NCI-H1092 treated with DMSO at 0.1 percent for 48 hours (cell line): Measurements from ENCODE around the gene TUBA1C.
"Not testable (repeated sequence)": the region's sequence is repeated elsewhere in the genome, so short reads cannot be mapped to it uniquely, and the experiment has no call there.

ENCODE experiments used
- DNase-seq: peaks from one replicate; lab custom pipeline; 2025; lab: John Stamatoyannopoulos, UW

TUBA1C gene

DNA sequence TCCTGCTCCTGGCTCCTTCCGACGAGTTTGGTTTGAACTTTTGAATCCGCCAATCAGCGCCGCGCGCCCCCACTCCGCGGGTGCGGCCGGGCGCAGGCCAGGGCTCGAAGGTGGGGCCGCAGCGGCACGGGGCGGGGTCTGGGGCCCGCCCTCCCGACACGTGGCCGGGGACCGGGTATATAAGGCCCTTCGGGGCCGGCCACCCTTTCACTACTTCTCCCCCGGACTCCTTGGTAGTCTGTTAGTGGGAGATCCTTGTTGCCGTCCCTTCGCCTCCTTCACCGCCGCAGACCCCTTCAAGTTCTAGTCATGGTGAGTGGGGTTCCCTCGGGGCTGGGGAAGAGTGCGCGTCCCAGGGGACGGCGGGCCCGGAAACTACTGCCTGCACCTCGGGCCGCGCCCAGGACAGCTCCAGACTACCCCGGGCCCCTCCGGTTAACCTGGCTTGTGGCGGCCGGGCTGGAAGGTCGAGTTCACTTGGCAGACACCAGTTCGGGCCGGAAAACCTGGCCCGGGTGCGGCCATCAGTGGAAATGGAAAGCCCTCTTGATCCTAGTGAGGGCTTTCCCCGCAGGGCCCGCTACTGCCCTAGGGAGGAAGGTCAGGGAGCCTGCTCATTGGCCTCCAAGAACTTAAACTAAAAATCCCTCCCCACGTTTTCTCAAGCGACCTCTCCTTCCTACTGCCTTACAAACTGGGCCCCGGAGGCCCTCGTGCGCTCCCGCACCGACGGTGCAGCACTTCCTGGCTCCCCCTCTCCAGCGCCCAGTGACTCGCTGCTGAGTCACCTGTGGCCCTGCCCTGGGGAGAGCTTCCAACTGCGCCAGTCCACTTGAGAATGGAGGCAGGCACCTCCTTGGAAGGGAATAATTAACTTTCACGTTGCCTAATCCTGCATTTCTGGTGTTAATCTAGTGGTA is at the start of gene TUBA1C:
Gene TUBA1C (plus strand): TSS at position 210 of the 920 bp plus-strand sequence. CDS start 100 bp downstream, at position 310.
- peak; percentile 63 for DNase-seq

DNA sequence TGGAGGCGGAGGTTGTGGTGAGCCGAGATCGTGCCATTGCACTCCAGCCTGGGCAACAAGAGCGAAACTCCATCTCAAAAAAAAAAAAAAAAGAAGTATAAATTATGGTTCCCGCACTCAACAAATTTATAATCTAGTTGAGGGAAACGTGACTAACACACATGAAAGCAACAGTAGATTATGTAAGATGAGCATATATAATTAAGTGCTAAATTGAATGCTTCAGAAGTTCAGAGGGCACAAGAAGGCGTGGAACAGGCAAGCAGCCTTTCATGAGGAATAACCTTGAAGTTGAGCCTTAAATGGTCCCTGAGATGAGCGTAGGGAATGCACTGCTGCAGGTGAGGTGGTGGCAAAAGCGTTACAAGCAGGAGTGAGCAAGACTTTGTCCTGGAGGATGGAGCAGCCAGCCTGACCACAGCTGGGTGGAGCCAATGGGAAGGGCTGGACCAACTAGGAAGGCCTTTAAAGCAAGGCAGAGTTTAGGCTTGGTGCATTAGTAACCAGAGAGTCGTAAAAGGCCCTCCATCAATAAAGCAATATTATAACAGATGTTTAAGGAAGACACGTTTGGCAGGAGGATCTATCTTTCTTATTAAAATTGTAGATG is 45.4 kb upstream of the TUBA1C start:
- DNase-seq, result no peak

DNA sequence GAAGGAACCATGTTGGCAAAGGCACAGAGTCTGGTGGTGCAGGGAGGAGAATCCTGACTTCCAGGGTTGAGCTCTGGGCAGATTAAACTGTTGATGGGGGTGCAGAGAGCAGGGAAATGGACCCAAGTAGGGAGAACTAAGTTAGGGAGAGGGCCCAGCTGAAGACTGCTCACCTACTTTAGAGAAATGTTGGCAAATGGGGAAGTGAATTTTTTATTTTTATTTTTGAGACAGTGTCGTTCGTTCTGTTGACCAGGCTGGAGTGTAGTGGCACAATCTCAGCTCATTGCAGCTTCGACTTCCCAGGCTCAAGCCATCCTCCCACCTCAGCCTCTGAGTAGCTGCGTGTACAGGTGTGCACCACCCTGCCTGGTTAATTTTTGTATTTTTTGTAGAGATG is 43.9 kb upstream of the TUBA1C start:
- no peak for DNase-seq

DNA sequence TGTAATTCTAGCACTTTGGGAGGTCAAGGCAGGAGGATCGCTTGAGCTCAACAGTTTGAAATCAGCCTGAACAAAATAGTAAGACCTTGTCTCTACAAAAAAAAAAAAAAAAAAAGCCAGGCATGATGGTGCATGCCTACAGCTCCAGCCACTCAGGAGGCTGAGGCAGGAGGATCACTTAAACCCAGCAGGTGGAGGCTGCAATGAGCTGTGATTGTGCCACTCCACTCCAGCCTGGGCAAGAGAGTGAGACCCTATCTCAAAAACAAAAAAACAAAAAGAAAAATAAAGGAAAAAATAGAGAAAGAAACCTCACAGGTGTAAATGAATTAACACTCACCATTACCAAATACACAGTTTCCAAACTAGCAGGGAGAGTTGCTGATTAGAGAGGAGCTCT is 41.8 kb upstream of the TUBA1C start:
- DNase-seq, result no peak

DNA sequence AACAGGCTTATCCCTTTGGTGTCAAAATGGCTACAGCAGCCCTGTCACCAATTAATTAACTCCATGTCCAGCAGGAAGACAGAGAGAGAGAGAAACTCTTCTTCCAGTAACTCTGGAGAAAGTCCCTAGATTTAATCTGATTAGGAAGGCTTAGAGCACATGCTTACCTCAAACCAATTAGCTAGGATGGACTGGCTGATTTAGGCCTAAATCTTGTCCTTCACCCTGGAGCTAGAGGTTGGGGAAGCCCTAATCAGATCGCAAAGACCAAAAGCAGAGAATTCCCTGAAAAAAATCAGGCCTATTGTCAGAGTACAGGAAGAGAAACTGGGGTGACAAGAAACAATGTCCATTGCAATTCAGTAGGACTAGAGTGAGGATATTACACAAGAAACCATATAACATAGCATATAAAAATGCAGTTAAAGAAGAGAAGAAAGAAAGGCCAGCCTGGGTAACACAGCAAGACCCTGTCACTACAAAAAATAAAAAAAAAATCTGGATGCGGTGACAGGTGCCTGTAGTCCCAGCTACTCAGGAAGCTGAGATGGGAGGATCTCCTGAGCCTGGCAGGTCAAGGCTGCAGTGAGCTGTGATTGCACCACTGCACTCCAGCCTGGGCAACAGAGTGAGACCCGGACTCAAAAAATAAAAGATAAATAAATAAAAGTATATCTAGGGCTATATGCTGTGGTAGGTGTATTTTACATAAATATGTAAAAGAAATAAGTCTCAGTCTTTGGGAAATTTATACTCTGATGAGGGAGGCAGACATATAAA is 41.1 kb upstream of the TUBA1C start:
- no peak for DNase-seq

DNA sequence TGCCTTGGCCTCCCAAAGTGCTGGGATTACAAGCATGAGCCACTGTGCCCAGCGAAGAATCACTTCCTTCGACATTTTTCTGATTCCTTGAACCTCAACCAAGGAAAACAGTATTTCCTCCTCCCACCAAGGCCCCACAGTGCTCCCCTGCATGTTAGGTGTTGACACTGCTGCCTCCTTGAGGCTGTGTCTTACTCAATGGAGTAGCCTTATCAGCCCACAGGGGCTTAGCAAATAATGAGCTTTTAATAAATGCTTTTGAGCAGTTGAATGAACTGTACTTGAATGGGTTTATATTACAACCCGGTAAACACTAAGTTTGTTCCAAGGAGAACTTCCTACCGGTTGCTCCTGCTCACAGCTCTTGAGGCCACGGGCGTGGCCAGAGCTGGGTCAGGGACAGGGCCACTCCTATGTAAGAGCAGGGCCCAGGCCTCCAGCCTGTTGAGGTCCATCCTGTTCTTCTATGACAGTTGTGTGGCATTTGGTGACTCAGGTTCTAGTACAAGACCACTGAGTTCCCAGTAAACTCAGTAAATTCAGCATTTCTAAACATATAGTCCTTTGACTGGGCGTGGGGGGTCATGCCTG is 39.2 kb upstream of the TUBA1C start:
- DNase-seq, result no peak

DNA sequence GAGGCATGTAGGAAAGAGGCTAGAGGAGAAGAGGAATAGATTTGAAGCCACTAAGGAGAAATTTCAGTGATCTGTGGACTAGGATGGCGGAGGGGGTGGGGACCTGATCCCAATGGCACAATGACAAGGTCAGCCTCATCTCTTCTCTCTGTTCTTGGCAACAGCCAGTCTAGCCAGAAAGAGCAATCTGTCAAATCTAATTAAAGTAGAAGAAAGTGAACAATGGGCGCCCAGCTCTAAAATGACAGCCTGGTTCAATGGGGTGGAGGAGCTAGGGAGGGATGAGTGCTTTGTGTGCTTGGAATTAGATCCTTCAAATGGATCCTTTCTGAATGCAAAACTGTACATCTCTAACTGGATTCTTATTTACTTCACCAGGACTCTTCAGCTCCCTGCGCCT is 37.2 kb upstream of the TUBA1C start:
- DNase-seq, result peak; percentile 68

DNA sequence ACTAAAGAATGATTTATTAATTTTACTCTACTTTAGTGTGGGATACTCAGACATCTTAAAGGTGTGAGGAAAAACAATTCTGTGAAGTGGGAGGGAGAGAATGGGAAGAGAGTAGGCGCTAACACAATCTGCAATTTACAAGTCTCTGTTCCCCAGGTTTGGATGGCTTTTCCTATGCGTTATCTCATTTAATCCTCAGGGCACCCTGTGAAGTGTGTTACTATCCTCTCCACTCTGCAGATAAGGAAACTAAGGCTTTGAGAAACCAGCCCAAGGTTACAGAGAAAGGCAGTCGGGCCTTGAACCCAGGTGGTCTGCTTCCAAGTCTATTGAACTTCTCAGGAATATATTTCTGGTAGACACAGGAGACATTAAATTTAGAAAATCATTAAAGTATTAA is 36.2 kb upstream of the TUBA1C start:
- DNase-seq, result peak; percentile 11

DNA sequence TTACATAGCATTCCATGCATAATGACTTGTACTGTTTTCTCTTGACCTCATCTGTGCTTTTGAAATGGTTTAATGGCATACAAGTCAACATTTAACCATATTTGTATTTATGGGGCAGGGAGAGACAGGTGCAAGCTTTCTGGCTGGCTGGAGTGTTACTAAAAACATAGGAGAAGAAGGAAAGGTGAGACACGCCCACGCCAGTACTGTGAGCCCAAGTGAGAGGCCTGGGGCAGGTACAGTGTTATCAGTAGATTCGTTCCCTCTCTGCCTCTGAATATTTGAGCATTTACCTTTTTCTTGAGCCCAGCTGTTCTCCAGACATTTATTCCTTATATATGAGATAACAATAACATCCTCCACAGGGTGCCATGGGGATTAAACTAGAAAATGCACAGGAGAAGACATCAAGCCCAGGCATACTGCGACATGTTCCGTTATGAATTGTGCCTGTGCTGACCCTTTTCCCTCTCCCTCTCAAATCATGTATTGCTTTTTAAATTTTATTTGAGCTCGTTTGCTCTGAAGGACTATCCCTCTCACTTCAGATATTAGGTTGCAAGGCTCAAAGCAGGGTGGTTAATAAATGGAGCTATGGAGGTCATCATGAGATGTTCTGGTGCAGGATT is 34.6 kb upstream of the TUBA1C start:
- DNase-seq, result peak; percentile 58

DNA sequence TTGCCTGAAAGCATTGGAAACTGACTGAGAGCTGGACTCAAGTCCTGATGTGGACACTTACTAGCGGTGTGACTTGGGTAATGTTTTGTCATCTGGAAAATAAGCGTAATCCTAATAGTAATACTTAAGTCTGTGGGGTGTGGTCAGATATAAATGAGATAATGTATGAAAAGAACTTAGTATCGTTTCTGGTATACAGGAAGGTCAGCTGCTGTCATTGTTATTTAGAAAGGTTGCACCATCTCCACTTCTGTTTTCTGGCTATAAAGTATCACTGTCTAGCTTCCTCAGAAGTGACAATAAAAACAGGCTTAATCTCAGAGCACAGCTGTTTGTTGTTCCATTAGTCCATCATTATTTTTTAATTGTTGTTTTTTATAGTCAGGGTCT is 34.1 kb upstream of the TUBA1C start:
- DNase-seq, result no peak

DNA sequence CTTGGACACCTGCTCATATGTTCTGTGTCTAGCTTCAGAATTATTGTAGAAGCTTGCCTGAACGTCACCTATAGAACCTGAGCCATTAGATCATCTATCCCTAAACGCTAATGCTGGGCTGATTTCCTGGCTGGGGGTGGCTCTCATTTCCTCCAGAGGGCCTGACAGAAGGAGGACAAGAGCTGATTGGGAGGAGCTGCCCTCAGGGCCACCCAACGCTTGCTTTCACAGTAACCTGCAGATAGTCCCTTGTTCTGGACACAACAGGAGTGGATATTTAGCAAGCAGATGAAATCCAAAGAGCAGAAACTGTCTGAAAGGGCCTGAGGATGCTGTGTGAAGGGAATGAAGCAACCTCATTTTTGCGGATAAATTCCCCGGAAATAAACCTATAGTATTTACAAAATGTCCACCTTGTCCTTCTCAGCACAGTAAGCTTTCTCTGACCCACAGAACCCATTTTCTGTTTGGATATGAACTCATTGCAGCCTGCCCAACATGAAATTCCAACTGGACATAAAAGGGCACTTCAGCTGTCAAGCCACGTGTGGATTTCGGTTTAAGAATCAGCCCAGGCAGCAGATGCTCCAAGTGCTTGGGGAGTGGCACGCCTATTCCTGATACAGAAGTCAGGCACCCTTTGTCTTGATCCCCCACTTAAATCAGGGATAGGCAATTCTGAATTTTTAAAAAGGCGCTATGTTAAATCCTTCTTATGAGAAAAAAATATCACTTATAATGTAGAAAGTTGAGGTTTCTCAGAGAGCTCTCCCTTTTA is 32.8 kb upstream of the TUBA1C start:
- DNase-seq, result peak; percentile 63

DNA sequence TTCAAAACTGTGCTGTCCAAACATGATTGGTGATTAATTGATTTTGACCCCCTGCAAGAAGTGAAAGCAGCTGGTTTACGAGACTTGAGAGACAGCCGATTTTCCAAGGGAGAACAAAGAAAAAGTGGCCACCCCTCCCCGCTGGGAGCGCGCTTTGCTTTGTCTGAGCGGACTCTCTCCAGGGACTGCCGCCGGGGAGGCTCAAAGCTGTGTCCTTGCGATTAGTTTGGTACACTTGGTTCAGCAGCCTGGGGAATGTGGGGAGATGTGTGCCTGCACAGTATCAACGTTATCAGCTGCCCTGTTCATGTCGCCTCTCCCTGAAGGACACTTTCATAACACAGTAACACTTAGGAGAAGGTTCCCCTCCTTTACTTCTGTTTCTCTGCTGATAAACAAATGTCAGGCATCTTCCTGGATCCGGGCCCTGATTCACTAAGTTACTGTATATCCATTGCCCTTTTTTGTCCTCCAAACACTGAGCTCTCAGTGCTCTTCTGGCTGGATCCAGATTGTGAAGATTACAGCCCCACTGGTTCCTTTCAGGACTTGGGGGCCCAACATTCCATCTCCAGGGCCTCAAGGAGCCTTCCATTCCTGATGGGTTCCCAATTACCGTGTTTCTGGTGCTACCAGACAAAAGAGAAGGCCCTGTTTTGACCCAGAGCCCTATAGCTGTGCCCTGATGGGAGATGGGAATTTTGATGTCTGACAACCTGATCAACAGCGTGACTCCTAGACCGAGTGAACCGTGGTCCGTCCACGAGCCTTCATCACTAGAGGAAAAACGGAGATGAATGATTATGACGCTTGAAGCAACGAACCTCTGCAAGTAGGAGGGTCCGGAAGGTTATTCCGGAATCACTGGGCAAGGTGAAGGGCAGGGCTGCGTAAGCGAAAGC is 31.7 kb upstream of the TUBA1C start:
- peak; percentile 78 for DNase-seq

DNA sequence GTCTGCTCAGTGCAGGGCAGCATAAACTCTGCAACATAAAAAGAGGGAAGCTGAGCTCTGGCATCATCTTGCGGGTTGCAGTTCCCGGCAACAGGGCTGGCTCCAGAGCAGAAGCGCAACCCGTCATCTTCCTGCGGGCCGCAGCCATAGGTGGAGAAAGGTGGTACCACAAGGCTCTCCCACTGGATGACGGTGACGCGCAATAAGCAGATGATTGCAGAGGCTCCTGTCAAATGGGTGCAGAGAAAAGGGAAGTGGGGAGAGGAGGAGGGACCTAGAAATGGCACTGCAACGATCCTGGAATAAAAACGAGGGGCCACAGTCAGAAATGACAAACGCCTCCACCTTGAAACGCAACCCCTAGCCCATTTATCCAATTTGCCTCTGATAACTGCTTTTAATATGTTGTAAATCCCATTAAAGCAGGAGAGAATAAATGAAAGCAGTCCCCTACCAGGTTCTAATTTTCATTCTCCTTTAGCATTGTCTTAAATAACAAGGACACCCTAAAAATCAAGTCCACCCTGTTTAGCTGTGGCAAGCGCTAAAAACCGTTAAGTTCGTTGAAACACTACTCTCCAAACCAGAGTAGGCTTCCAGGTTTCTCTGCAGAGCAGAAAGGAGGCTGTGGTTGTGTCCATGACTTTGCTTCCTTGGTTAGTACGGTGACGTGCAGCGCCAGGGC is 30.9 kb upstream of the TUBA1C start:
- peak; percentile 78 for DNase-seq

DNA sequence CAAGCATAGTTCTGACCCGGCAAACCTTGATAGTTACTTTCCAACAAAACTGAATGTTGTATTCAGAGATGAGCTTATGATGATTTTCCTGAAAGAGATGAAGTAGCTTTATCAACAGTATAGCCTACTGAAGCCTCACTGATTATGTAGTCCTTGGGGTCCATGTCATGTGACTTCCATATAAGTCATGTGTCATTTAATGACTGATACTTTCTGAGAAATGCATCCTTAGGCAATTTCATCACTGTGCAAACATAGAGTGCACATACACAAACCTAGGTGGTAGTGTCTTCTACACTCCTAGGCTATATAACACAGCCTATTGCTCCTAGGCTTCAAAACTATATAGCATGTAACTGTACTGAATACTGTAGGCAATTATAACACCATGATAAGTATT is 28.5 kb upstream of the TUBA1C start:
- no peak for DNase-seq

DNA sequence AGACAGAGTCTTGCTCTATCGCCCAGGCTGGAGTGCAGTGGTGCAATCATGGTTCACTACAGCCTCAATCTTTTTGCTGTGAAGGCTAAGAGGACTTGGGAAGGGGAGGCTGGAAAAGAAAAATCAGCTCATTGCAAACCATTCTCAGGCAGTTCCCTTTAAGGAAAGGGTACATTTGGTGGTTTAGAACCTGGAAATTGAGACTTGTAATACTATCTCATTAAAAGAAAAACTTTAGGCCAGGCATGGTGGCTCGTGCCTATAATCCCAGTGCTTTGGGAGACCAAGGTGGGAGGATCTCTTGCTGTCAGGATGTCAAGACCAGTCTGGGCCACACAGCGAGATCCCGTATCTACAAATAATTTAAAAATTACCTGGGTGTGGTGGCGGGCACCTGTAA is 21.3 kb upstream of the TUBA1C start:
- no peak for DNase-seq

DNA sequence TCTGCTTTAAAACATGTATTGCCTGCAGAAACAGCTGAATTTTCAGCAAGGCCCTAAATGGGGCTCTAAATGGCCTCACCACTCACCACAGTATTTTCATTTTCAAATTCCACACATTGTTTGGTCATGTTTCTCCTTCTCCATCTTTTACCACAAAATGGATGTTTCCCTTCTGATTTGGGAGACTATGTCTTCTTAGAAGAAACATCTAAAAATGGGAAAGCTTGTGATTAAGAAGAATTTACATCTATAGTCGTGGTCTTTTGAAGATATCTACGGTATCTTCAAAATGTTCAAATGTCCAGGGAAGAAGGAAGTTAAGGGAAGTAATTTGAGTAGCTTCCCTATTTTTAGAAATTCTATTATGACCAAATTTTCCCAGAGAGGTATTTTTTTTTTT is 20.7 kb upstream of the TUBA1C start:
- no peak for DNase-seq

DNA sequence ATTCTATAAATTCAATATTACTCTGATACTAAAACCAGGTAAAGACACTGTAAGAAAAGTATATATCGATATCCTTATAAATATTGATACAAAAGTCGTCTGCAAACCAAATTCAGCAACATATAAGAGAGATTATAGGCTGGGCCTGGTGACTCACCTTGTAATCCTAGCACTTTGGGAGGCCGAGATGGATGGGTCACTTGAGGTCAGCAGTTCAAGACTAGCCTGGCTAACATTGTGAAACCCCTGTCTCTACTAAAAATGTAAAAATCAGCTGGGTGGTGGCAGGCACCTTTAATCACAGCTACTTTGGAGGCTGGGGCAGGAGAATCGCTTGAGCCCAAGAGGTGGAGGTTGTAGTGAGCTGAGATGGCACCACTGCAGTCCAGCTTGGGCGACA is 13.5 kb upstream of the TUBA1C start:
- no peak for DNase-seq

DNA sequence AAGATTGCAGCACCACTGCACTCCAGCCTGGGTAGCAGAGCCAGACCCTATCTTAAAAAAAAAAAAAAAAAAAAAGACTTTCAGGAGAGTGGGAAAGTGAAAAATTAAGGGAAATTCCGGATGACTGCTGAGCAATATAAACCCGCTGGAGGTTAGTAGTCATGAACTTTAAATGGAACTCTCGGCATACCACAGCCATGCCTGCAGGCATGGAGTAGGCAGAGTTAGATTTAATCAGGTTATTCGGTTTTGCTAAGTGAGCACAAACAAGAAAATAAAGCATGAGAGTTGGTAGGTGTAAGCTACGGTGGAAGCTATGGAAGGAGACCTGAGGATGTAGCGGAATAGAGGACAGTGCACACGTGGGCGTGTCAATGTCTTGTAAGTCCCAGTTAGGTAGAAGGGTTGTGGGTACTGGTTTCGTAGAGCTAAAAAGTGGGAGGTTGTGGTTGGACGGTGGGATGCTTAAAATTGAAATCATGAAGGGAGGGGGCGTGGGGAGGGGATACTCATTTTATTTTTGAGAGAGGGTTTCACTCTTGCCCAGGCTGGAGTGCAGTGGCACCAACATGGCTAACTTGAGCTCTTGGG is 11.8 kb upstream of the TUBA1C start:
- DNase-seq, result no peak

DNA sequence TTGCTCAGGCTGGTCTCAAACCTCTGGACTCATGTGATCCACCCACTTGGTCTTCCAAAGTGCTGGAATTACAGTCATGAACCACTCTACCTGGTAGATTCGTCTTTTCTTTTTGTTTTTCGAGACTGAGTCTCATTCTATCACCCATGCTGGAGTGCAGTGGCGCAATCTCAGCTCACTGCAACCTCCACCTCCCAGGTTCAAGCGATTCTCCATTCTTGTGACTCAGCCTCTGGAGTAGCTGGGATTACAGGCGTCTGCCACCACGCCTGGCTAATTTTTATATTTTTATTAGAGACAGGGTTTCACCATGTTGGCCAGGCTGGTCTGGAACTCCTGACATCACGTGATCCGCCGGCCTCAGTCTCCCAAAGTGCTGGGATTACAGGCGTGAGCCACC is 9.4 kb upstream of the TUBA1C start:
- DNase-seq, result not testable (repeated sequence)
